Omental fat pad (tissue), 4 donors: ENCODE measurements around the gene CAMK2D. TPM values are rescaled to one million over a fixed set of nuclear protein-coding genes. Genes with fewer than 3 reads are reported as not detected.
"Not testable (repeated sequence)": the region's sequence is repeated elsewhere in the genome, so short reads cannot be mapped to it uniquely, and the experiment has no call there.

ENCODE experiments used
- ATAC-seq: fragments of 150-250 bp; one replicate; pipeline ENCODE4 v1.9.1; 2016; ENCODE audit warnings: mild to moderate bottlenecking, moderate library complexity; ENCODE audit not compliant: low FRiP score
- DNase-seq: peaks from one replicate; pipeline ENCODE4 v3.0.0-alpha.2; 2019; ENCODE audit warnings: low spot score
- total RNA-seq, 4 donors: library from RNA; depleted of rRNA; stranded (reverse); fragments of >200 nt; gene quantifications; one replicate each; pipeline ENCODE4 v1.1.0, GENCODE V29; 2016
- TF ChIP-seq, protein P1 (sequence below), 3 donors: fragments of 450-650 bp; IDR thresholded peaks; one replicate each; pipeline ENCODE4 v1.5.1; 2016 to 2017; ENCODE audit warnings: antibody characterized with exemption in 3 of 3, mild to moderate bottlenecking in 3 of 3, moderate library complexity in 2 of 3

CAMK2D gene
- total RNA-seq, 4 donors from 2014 or later: 78.7 to 86.1 (median 83.2) TPM

- ATAC-seq: no peak
- TF ChIP-seq, protein P1, sequence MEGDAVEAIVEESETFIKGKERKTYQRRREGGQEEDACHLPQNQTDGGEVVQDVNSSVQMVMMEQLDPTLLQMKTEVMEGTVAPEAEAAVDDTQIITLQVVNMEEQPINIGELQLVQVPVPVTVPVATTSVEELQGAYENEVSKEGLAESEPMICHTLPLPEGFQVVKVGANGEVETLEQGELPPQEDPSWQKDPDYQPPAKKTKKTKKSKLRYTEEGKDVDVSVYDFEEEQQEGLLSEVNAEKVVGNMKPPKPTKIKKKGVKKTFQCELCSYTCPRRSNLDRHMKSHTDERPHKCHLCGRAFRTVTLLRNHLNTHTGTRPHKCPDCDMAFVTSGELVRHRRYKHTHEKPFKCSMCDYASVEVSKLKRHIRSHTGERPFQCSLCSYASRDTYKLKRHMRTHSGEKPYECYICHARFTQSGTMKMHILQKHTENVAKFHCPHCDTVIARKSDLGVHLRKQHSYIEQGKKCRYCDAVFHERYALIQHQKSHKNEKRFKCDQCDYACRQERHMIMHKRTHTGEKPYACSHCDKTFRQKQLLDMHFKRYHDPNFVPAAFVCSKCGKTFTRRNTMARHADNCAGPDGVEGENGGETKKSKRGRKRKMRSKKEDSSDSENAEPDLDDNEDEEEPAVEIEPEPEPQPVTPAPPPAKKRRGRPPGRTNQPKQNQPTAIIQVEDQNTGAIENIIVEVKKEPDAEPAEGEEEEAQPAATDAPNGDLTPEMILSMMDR (IDR thresholded peaks at IDR 0.05): no peak
- DNase-seq: no peak
Observed at GRCh38 chr4:113764720-113765264, 3.3 kb upstream of the CAMK2D start.

- not testable (repeated sequence) for ATAC-seq, DNase-seq
Observed at GRCh38 chr4:113763923-113764322, 2.4 kb upstream of the CAMK2D start.

GRCh38 chr4:113763029-113763285 is 1.4 kb upstream of the CAMK2D start:
- TF ChIP-seq, protein P1 (IDR thresholded peaks at IDR 0.05): no peak
- ATAC-seq (no peak), DNase-seq (no peak)

DNA sequence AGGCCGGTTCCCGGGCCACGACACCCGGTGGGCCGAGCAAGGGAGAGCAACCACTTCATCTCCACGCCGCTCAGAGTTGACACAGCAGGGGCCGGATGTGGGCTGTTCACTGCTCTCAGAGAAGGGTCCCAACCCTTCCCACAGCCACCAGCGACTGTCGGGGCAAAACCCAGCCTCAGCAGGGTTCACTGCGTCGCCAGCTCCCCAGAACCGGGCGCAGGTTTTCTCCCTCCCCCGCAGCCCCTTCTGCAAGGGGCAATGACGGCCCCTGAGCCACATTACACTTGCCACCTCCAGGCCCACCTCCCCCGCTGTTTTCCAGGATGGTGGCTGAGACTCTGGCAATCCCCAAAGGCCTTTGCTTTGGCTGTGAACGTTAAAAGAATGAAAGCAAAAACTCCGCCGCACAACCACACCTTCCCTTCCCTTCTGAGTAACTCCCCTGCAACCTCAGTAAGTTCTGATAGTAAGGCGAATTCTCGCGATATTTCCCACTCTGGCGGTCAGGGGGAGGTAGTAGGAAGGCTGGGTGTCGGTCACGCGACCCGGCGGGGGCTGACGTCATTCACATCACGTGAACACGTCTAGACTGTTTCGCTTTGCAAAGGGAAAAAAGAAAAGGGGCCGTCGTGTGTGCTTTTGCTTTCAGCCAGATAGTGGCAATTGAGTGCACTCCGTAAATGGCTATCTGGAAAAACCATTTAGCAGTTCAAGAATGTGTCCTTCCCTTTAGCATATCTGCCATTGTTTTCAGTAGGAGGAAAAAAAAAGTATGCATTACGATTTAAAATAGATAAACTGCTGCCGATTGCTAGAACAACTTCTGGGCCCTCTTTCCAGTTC is 869 bp upstream of the CAMK2D start:
- ATAC-seq (peak; percentile 64), DNase-seq (peak; percentile 99)
- TF ChIP-seq, protein P1 (IDR thresholded peaks at IDR 0.05): no peak

GRCh38 chr4:113760795-113761619 is 531 bp downstream of the CAMK2D start:
- ATAC-seq (peak; percentile 82), DNase-seq (peak; percentile 55)
- TF ChIP-seq, protein P1 (IDR thresholded peaks at IDR 0.05): no peak

GRCh38 chr4:113760094-113760794 is 1.3 kb downstream of the CAMK2D start:
- peak; percentile 3 for ATAC-seq
- TF ChIP-seq, protein P1 (IDR thresholded peaks at IDR 0.05): no peak
- peak; percentile 43 for DNase-seq

DNA sequence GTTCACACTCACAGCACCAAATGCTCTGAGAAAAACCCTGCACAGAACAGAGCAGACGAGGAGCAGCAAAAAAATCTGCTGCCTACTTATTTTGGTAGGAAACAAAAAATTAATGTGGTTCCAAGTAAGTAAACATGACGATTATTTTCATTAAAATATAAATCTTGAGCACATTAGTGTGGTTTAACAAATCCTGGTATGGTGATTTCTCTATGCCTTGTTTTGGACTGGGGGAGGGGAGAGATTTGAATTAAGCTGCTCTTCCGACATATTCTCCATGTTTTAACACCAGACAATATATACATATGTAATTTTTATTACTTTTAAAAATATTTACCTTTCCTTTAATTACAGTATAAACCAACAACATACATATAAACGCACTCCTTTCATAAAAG is 1.8 kb downstream of the CAMK2D start:
- TF ChIP-seq, protein P1 (IDR thresholded peaks at IDR 0.05): no peak
- no peak for DNase-seq
- ATAC-seq: no peak
